GM10266 (cell line): ENCODE measurements around the gene PDIK1L.

ENCODE experiments used
- DNase-seq: peaks from one replicate; pipeline ENCODE4 v3.0.0; 2012; ENCODE audit errors: extremely low spot score
- CTCF ChIP-seq: IDR thresholded peaks from 2 replicates; pipeline ENCODE4 v1.5.1; 2012; ENCODE audit warnings: mild to moderate bottlenecking, low read depth; ENCODE audit not compliant: control insufficient read depth, insufficient read depth; ENCODE audit errors: missing control alignments

Gene PDIK1L

GRCh38 chr1:26156285-26157038, 44.8 kb downstream of the PDIK1L start:
- TF ChIP-seq CTCF, result no peak
- DNase-seq, result no peak

- no peak for DNase-seq
- no peak for TF ChIP-seq CTCF
Measured at GRCh38 chr1:26158271-26158907, 46.8 kb downstream of the PDIK1L start.

GRCh38 chr1:26158908-26159742, 47.5 kb downstream of the PDIK1L start, which contains the start of gene FAM110D:
TSS of gene FAM110D (plus strand) at chr1:26159079. CDS start at chr1:26161292, 2,213 bp downstream.
- no peak for TF ChIP-seq CTCF

GRCh38 chr1:26159743-26160039, 48.1 kb downstream of the PDIK1L start:
- TF ChIP-seq CTCF, result no peak
- DNase-seq, result no peak

More at GRCh38 chr1:26158908-26159742, 47.5 kb downstream of the PDIK1L start, which contains the start of gene FAM110D:
- no peak for DNase-seq

- no peak for TF ChIP-seq CTCF
- no peak for DNase-seq
Measured at GRCh38 chr1:26160527-26161414, 49.1 kb downstream of the PDIK1L start.

GRCh38 chr1:26161415-26162219, 50.0 kb downstream of the PDIK1L start:
- peak; percentile 16 for TF ChIP-seq CTCF
- DNase-seq, result peak; percentile 66
